ENCODE data around the gene ETNK2. TPM values are rescaled to one million over a fixed set of nuclear protein-coding genes. Genes with fewer than 3 reads are reported as not detected.

ETNK2 gene
- total and polyA plus RNA-seq, 2 of the 4 experiments (the other 2 are of a cell fraction): 18.9 to 26.0 TPM

- H2BK5ac ChIP-seq (ENCODE audit: low read depth, low read length, poor library complexity, severe bottlenecking): no peak overlapping the region
- intact Hi-C loops (cut with micrococcal nuclease) (no loop called here), in situ Hi-C loops (cut with MboI; ENCODE audit: low sequenced_read_pairs) (no loop called here), dilution Hi-C loops (cut with HindIII; ENCODE audit: low sequenced_read_pairs, unreplicated experiment) (loop anchor here (25.0 kb wide), 1 partner anchor 278 kb away; the partner anchor contains the start of gene SNRPE)
- H3K27ac ChIP-seq (ENCODE audit: insufficient read depth, low read length): no peak overlapping the region
- H3K27me3 ChIP-seq (ENCODE audit: control insufficient read depth, insufficient read depth, low read length): no peaks in the 10 kb centered on the region
- CTCF ChIA-PET: interaction anchor here (0.6 to 1.2 kb wide), 2 partner anchors 269 to 1725 kb away, joined by 3 to 8 read pairs; no protein-coding TSS in a partner anchor
- H3K9me1 ChIP-seq (ENCODE audit: insufficient read depth, low read length): 0 out of 2 replicates have a peak, but pooled peaks cover 2% of the 10 kb centered on the region
- no peak overlapping the region for H3K4me3 ChIP-seq (ENCODE audit: insufficient read depth, low read depth, low read length)
- H2BK20ac ChIP-seq (ENCODE audit: low read depth, low read length): no peak overlapping the region
- no peaks in the 10 kb centered on the region for H3K4me1 ChIP-seq (ENCODE audit: control insufficient read depth, insufficient read depth, low read length)
- 100% methylated on average over 3 of the region's 6 CpGs; no CpG with 5 or more reads in 1 of the 2 experiments for WGBS, 2 experiments (ENCODE audit: extremely low coverage in 2 of 2, insufficient read length in 1 of 2)
- H3K14ac ChIP-seq (replicated peaks; ENCODE audit: low read depth, low read length): no peak overlapping the region
- H2AFZ ChIP-seq (replicated peaks; ENCODE audit: low read length, poor library complexity): no peak overlapping the region
- no peak overlapping the region for H4K91ac ChIP-seq (ENCODE audit: insufficient read depth, low read depth, low read length)
- BruUV-seq (replicated peaks): no TSS peak
- POLR2A ChIA-PET (ENCODE audit: unreplicated experiment): no interaction called here
- H4K20me1 ChIP-seq (ENCODE audit: insufficient read depth, low read length): no peaks in the 10 kb centered on the region
- H2AK5ac ChIP-seq (ENCODE audit: low read depth, low read length): no peak overlapping the region
- ATAC-seq (ENCODE audit: low read depth) (no peak), DNase-seq (no peak)
- H3K23ac ChIP-seq (ENCODE audit: low read depth, low read length): no peak overlapping the region
- no peak overlapping the region for H2BK120ac ChIP-seq (ENCODE audit: low read depth, low read length)
- H3K9me3 ChIP-seq (ENCODE audit: control insufficient read depth, insufficient read depth, low read length): no peaks in the 10 kb centered on the region
- no peak overlapping the region for H2BK15ac ChIP-seq (ENCODE audit: low read depth, low read length)
- no peak overlapping the region for H4K8ac ChIP-seq (ENCODE audit: low read depth in 2 of 2, low read length in 2 of 2)
- no peak overlapping the region for H3K56ac ChIP-seq (ENCODE audit: extremely low read depth, insufficient read depth, low read length)
- TF ChIP-seq MXI1 (IDR thresholded peaks at IDR 0.05; ENCODE audit: borderline replicate concordance, low read depth, low read length) (no peak), CHD1 (IDR thresholded peaks at IDR 0.05; ENCODE audit: low read depth, low read length) (no peak), BHLHE40 (IDR thresholded peaks at IDR 0.05; ENCODE audit: low read depth, low read length) (no peak), FOS (IDR thresholded peaks at IDR 0.05; ENCODE audit: low read depth, low read length) (no peak), USF2 (IDR thresholded peaks at IDR 0.05; ENCODE audit: low read depth, low read length) (no peak), CEBPB (IDR thresholded peaks at IDR 0.05; ENCODE audit: low read depth, low read length) (no peak), NFE2L2 (IDR thresholded peaks at IDR 0.05; ENCODE audit: low read depth, low read length) (no peak), RAD21 (IDR thresholded peaks at IDR 0.05; ENCODE audit: low read length) (no peak), POLR2A (IDR thresholded peaks at IDR 0.05; ENCODE audit: low read depth, low read length) (no peak), SMC3 (IDR thresholded peaks at IDR 0.05; ENCODE audit: low read depth, low read length) (no peak), RCOR1 (IDR thresholded peaks at IDR 0.05; ENCODE audit: insufficient replicate concordance, low read length) (no peak), ELK1 (IDR thresholded peaks at IDR 0.05; ENCODE audit: borderline replicate concordance, low read depth, low read length) (no peak), MAZ (IDR thresholded peaks at IDR 0.05; ENCODE audit: borderline replicate concordance, low read depth, low read length) (no peak)
- H3K18ac ChIP-seq (ENCODE audit: low read depth, low read length): no peak overlapping the region
- no peak overlapping the region for H3K9ac ChIP-seq (ENCODE audit: low read depth, low read length)
- H3K79me1 ChIP-seq (ENCODE audit: low read depth in 1 of 2, low read length in 2 of 2): no peaks in the 10 kb centered on the region
- H4K5ac ChIP-seq (ENCODE audit: low read depth, low read length): no peak overlapping the region
- H2AK9ac ChIP-seq (replicated peaks; ENCODE audit: low read depth, low read length, poor library complexity): no peak overlapping the region
- H3K36me3 ChIP-seq (ENCODE audit: control insufficient read depth, insufficient read depth, low read length): peaks cover 30% of the 10 kb centered on the region; the same call in 1 of the 2 replicates
- H3K4me2 ChIP-seq (ENCODE audit: low read depth, low read length): no peak overlapping the region
- no peak overlapping the region for H3K4ac ChIP-seq (ENCODE audit: low read depth, low read length)
Observed at GRCh38 chr1:204139952-204140351, 11.9 kb downstream of the ETNK2 start.
